TTC549 (cell line): ENCODE data around the gene CCND2.

ENCODE experiments used
- FAIRE-seq: peaks from 2 replicates; lab custom pipeline; 2012; peaks lifted over from hg19 to GRCh38; lab: Jason Lieb, UNC

The CCND2 gene

DNA sequence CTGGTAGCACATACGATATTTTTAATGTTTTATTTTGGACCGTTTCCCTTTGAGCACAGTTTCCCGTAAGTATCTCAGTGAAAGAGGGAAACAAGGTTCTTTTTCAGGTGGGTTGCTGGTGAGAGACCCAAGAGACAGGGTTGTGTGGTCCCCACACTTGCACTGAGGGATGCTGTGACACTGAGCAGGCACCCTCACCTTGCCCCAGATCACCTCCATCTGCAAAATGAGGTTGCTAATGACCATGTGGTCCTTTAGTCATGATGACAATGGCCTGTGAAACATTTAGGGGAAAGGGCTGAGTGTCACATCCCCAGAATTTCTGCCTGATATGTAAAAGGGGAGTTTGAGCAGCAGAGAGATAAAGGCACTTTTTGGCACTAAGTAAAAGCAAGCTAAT lies 4.3 kb downstream of the CCND2 start:
- no peak for FAIRE-seq

DNA sequence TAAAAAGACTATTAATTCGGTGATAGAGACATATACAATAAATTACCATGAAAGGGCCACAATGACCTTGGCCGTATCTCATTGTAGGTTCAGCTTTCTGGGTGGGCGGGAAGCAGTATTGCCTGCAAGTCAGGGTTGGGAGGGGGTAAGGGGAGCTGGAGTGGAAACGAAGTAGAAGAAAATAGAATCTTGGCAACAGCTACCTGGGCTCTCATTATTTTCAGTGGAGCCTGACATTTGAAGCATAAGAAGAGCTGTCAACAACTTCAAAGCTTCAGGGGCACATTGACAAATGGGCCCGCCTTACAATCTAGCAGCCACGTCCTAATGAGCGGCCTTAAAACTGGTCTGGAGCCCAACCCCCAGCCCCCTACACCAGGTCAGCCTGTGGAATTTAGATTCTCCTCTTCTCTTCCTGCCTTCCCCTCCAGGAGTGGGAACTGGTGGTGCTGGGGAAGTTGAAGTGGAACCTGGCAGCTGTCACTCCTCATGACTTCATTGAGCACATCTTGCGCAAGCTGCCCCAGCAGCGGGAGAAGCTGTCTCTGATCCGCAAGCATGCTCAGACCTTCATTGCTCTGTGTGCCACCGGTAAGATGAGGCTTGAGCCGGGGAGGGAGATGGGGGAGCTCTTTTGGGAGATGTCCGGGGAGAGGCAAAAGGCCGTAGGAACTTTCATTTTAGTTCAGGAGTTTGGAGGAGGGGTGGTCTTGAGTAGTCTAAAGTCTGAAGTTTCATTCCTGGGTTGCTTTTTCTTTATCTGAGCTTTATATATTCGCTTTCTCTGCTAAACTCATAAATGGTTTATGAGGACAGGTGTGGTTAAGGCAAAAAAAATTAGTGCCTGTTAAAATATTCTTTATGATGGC lies 5.0 kb downstream of the CCND2 start:
- FAIRE-seq, result no peak

DNA sequence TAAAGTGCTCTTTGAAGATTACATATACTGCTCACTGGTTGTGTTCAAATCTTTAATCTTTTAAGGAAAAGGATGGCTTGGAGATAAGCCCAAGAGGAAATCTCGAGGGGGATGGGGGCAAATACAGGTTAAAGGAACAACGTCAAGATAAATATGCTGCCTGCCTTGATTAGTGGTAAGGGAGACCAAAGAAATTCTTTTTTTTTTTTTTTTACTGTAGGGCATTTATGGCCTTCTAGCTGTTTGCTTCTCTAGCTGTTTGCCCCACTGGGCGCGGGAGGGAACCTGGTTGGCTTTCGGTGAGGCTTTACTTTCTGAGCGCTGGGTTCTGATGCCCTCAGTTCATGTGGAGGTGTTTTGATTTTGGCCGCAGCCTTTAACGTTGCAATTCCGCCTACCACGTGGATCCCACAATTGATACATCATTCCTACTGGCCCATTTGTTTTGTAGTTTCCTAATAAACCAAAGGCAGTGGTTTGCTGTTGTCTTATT lies 5.7 kb downstream of the CCND2 start:
- no peak for FAIRE-seq

DNA sequence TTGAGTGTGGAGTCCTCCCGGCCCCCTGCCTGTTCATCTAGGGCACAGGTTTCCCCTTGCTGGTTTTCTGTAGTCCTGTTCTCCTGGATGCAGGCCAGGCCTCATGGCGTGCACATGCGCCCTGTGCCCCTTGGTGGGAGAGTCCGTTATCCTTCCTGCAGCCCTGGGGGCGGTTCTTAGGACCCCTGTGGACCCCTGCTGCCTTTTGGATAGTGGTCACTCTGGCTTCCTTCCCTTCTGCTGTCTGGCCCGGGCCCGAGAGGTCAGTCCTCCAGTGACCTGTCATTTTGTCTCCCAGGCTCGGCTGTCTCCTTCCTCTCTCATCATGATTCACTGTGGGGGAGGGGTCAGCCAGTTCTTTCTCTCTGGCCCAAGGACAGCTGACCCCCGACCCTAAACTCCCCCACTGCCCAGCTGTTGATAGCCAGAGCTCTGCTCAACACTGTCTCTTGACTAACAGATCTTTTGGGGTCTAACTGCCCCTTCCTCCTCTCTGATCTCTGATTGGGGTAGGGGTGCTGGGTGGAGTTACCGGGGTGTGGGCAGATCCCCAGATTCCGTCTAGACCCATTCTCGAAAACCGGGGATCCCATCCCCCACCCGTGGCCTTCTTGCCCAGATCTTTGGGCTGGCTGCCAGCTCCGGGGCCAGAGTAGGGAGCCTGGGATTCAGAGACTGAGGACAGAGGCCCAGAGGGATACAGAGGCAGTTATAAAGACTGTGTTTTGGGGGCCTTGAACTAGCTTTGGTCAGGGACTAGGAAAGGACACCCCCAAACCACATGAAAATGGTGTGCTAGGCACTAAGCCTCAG lies 7.0 kb downstream of the CCND2 start:
- no peak for FAIRE-seq

DNA sequence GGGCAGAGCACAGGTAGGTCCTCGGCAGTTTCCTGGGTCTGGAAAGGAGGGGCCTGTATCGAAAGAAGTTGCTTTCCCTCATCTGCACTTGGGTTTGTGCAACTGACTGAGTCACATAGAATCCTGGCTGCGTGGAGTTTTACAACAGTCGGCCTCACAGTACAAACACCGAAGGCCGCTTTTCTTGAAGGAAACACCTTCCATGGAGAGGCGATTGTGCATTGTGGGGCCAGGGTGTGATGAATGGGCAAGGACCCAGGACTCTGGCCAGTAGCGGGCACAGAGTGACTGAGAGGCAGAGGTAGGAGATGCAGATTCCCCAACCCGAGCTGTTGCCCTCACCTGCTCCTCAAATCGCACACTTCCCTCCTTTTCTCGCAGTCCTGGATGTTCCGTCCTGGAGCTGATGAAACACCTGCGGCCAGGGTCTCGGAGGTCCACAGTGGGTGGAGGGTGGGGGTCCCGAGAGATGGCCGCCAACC lies 7.7 kb downstream of the CCND2 start:
- FAIRE-seq, result no peak

DNA sequence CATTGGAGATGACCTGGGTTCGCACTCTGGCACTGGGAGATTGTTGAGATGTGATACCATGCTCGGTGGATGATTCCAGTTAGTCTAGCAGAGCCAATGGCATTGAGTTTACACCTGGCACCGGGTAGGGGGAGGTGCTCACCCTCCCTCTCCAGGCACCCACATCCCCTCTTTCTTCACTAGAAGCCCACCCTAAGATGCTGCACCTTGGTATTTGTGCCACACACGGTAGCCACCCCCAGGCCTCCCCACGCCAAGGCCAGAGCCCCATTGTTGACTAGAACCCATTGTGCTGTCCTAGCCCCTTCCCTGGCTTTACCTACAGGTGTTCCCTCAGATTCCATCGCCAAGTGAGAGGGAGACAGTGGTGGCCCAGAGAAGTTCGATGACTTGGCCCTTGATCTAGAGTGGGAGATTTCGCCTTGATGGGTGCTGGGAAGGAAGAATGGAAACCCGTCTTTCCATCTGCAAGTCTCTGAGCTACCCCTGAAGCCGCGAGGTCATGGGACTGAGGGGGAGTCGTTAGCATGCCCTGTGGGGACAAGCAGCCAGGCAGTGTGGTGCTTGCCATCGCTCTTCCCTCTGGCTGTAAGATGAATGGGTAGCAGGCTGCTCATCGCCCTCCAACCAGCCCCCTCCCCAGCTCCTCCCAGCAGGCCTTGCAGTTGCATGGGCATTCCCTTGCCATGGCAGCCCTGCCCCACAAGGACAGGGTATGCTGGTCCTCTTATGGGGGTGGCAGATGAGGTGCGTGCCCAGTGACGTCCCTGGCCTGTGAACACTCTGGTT lies 8.7 kb downstream of the CCND2 start:
- FAIRE-seq, result no peak

DNA sequence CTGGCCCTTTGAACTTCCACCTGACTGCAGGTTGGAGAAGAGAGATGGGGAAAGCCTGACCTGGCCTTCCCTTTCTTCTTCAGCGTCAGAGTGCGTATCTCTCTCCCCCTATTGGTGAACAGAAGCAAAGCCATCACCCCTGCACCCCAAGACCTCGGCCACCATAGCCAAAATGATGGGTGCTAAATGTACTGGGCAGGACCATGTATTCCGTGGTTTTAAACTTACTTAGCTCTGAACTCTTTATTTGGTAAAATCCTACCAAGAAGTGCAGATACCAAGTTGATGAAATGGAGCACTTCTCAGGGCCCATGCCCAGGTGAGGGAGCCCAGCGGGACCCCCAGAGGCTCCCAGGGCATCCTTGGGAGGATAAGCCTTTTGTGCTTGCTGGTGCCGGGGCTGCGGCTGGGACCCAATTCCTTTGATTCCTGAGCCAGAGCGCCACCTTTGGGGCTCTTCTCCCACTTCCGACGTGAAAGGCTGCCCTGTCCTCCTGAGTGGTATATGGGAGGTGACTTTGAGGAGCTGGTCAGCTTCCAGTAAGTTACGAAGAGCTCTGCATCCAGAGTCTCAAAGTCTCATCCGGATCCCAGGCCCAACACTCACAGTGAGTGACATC lies 9.4 kb downstream of the CCND2 start:
- no peak for FAIRE-seq

DNA sequence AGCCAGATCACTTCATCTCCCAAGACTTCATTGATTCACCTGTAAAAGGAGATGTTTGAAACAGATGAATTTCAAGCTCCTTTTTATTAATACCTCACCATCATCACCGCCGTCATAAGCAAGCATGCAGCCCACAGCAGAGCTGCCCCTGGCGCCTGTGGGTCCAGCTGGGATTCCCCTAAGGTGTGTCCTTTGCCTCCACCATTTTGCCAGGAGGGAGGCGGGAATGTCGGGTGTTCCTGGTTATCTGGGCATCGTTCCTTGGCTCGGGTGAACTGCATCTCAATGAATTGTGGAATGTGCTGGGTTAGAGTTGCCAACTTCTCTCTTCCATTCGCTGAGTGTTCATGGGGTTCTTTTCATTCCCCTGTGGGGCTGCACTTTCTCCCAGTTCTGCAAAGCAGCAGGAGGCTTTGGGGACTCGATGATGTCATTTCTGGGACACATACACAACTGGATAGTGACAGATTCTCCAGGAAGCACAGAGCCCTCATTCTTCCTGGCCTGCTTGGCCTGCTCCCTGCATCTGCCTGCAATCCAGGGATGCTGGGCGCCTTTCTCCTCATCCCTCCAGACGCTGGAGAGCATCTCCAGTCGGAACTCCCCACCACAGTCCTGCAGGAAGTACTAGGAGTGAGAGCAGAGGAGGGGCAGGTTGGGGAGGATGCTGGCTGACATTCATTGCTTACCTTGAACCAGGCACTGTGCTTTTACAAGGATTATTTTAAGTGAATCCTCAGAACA lies 10.1 kb downstream of the CCND2 start:
- no peak for FAIRE-seq

DNA sequence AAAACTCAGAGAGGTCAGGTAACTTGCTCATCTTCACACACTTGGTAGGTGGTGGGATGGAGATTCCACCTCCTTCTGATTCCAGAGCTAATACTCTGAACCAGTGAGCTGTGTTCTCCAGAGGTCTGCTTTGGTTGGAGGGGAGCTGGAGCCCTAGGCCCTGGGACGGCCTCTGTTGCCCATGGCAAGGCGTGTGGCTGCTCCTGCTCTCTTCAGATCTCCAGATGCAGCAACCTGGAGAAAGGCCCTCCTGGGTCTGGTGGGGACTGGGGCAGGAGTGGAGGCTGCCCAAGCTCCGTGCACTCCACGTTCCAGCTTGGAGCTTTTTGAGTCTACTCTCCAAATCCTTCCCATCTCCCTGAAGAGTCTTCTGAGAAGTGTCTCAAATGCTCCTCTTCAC lies 10.7 kb downstream of the CCND2 start:
- no peak for FAIRE-seq

DNA sequence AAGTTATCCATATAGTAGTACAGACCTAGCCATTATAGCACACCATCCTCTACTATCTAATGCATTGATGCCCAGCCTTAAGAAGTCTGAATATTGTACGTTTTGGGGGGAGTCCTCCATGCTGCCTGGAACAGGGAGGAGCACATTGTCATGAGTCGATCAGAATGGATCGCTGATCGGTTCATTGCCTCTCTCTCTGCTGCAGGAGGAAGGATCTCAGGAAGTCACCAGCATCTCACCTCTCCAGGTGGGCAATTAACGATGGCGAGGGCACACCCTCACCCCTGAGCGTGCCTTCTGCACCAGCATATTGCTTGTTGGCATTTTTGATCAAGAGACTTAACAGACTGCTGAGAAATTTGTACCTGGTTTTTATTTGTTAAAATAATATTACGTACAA lies 11.5 kb downstream of the CCND2 start:
- FAIRE-seq, result no peak

DNA sequence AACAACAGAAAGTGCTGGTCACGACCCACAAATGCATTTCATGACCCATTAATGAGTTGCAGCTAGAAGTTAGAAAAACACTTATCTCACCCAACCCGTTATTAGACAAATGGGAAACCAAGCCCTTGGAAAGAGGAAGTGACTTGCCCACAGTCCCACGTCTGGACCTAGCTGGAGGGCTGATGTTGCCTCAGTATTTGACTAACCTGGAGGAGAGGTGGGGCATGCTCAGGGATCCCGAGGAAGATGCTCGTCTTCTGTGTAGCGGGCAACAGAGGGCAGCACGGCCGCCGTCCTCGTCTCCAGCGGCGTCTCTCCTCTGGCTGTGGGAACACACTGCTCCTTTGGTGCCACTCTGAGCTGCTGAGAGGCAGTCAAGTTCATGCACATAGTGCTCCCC lies 12.7 kb downstream of the CCND2 start:
- FAIRE-seq, result no peak

DNA sequence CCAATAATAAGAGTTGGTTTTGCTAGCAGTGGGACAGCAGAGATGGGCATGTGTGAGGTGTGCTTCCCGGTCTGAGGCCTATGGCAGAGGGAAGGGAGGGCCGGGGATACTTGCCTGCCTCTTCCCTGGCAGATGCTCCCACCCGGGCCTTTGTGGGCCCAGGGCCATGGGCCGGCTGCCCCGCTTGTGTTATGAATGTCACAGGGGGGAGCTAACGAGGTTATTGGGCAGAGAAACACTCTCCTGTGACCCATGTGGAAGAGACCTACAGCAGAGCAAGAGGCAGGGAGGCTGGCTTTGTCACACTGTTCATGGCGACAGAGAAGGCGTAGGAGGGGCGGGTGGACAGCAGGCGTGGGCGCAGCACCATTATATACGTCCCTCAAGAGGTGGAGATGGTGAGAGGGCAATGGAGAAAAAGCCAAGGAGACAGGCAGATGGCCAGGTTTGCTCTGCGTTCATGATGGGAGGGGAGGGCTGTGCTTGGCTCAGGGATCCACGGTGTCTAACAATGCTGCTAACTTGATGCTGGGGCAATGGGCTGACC lies 13.3 kb downstream of the CCND2 start:
- FAIRE-seq, result no peak

DNA sequence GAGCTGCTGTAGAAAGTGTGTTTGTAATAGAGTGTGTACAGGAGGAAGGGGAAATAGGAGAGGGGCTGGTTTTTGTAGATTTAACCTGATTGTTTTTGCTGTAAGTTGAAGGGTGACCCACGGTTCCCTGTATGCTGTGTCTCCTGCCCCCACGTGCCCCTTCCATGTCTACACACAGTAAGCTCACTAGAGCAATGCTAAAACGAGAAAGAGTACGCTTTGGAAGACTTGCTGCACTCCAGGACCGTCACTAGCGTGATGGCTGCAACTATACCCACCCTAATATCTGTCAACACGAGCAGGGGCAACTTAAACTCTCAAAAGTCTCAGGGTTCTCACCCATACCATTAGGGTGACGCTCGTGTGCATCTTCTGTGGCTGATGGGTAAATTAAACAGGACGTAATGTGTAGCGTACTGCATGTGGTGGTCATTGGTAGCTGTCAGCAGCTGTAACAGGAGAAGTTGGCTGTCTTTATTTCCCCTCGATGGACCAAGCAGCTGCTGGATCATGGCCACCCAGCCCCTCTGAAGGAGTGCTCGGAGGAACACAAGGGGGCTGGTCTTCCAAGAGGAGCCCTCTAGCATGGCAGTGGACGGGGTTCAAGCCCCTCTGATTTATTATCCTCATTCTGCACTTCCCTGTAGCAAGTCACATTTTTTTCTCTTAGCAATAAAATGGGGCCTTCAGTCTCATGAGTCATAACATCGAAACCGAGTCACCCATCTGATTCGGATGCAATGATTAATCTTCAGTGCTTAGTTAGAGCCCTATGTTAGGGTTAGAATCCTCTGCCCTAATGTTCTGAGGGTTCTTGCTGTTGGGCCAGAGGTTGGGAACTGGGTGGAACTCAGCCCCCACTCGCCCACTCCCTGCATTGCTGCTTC lies 14.0 kb downstream of the CCND2 start:
- no peak for FAIRE-seq

DNA sequence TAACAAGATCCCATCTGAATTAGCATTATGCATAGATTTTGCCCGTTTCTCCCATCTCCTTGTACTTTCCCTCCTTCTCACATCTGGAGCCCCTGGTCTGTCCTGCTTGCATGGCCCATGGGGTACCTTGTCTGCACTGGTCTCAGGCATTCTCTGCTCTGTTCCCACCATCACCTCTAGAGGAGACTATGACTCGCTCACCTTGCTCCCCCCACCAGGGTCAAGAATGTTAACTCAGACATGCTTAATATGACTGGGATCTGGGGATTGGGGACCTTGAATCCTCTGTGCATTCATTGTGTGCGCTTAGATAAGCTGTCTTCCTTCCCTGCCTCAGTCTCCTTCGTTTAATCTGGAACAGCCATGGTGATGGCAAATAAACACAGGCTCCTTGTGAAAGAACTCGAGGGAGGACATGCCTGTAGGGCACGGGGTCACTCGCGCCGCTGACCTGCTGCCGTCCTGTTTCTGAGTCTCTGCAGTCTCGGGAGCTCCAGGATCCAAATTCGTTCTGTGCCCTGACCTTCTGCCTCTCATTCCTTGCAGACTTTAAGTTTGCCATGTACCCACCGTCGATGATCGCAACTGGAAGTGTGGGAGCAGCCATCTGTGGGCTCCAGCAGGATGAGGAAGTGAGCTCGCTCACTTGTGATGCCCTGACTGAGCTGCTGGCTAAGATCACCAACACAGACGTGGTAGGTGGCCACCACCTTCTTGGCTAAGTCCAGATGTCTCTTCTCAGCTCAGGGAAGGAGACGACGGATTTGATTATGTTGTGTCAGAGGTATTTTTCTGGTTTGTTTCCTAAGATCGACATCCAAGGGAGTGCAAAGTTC lies 15.0 kb downstream of the CCND2 start:
- FAIRE-seq, result no peak

DNA sequence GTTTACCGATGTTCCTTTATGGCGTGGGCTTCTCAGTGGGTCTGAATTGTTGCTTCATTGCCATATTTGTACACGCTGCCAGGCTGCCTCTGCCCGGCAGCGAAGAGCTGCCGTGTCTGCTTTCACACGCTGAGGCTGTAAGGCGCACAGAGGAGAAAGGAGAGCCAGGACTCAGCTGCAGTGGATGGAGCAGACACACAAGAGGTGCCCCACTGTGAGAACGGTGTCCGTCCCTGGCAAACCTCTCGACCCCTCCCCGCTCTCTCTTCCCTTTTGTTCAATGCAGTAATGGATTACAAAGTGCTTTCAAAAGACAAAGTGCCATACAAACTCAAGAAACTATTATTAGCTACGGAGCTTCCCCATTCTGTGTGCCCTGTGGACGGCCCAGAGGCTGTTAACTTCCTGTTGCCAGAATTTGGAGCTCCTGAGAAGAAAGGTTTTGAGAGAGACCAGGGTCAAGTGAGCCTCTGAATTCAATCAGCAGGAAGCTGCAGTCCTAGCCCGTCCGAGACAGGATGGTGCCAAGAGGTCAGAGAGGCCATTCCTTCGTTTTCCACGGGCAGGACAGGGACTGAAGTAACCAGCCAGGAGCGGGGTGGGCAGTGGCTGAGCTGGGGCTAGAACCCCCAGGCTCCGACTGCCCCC lies 15.8 kb downstream of the CCND2 start:
- no peak for FAIRE-seq

DNA sequence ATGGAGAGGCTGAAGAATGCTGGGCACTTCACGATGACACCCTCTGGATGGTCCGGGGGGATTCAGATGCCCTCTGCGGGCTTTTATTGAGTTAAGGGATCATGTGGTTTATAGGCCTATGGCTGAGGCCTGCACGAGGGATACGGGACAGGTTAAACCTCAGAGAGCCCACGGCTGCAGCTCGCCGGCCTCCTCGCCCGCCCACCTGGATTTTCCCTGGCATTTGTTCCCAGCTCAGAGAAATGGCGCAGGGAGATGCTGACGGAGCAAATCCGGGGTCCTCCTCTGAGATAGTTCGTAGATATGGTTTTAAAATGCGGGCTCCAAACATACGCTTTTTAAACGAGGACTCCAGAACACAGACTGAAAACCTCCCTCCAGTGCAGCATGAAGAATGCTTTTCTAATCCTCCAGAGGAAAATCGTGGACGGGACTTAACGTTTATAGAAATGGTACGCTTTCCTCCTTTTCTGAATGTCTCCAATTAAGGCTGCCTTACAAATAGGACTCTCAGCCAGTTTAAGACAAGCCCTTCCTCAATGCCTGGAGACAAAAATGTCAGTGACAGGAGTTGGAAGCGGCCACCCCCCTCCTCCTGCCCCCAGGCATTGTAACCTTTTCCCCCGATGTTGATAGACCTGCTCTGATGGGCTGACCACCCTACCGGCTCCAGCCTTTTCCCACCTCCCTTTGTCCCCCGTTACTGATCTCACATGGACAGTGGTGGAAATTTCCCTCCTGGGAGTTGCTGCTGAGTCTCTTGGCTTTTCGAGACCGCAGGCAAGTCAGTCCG lies 16.6 kb downstream of the CCND2 start:
- no peak for FAIRE-seq

DNA sequence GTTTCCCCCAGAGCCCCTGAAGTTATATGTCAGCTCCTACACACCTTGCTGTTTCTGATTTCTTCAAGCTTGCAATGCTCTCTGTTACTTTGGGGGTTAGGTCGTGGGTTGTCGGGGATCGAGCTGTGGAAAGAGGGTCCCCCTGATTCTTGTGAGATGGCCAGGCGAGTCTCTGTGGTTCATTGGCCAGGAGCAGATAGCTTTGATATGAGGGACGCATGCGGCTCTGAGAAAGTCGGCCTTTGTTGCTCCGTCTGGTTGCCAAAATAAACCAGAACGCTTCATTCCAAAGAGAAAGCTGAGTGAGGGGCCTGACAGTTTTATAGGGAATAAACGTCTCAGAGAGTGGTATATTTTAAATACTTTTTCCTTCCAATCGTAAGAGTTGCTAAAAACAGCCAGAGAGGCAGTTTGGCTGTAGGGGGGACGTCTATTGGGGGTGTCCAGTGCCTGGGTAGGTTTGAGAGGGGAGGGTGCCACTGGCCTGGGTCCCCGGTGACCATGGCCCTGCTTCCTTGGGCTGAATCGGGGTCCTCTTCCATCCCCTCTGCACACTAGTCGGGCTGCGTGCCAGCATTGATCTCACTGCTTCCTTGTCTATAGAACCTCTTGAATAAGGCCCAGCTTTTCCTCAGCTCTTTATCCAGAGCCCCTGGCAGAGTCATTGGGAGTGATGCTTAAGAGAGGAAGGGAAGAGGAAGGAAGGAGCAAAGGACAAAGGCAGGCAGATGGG lies 18.9 kb downstream of the CCND2 start:
- FAIRE-seq, result no peak
